GM20431 (cell line): Measurements from ENCODE around the gene PIGQ.

Source experiments
- in situ Hi-C: fragments of 300-500 bp; cut with MseI, MboI; formaldehyde crosslinking; loops from one replicate; pipeline ENCODE4 v1.15.0; 2020; ENCODE audit warnings: low sequenced_read_pairs; ENCODE audit not compliant: unreplicated experiment

PIGQ gene

DNA sequence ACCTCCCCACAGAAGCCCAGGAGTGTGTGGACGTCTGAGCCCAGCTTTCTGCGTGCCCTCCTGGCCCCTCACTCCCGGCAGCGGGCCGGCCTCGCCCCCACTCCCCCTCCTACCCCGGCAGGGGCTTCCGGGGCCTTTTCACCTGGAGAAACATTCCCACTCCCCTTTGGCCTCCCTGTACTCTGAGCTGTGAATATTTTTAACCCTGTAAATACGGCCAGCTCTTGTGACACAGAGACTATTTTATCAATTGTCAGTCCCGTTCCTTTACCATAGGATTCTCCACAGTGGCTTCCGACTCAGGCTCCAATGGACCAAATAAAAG is 15.5 kb upstream of the PIGQ start:
- in situ Hi-C loops: no loop called here

DNA sequence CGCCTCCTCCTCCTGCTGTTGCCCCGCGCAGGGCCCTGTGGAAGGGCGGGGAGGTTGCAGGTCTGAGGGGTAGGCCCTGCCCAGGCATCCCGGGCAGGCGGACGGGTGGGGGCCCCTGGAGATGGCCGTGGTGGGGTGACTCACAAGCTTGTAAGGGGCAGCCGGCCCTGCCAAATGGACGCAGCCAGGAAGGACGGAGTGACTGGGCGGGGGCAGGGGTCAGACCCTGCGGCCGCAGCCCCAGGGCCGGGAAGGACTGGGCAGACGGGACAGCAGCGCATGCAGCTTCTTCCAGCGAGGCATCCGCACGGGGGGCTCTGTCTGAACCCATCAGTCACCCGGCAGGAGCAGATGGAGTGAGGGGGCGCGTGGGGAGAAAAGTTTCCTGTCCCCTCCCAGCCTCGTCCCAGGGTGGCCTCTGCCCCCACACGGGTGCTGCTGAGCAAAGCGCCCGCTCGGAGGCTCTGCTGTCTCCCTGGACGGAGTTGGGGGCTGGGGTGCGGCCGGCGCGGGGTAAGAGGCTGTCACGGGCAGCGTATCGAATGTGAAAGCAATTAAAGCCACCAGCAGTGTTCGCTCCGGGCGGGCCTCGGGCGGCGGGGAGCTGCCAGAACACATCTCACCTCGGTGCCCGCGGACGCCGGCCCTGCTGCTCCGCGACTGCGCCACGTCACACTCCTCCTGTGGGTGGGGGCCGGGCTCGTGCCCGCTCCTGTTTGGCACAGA is 15.0 kb upstream of the PIGQ start:
- in situ Hi-C loops: no loop called here

DNA sequence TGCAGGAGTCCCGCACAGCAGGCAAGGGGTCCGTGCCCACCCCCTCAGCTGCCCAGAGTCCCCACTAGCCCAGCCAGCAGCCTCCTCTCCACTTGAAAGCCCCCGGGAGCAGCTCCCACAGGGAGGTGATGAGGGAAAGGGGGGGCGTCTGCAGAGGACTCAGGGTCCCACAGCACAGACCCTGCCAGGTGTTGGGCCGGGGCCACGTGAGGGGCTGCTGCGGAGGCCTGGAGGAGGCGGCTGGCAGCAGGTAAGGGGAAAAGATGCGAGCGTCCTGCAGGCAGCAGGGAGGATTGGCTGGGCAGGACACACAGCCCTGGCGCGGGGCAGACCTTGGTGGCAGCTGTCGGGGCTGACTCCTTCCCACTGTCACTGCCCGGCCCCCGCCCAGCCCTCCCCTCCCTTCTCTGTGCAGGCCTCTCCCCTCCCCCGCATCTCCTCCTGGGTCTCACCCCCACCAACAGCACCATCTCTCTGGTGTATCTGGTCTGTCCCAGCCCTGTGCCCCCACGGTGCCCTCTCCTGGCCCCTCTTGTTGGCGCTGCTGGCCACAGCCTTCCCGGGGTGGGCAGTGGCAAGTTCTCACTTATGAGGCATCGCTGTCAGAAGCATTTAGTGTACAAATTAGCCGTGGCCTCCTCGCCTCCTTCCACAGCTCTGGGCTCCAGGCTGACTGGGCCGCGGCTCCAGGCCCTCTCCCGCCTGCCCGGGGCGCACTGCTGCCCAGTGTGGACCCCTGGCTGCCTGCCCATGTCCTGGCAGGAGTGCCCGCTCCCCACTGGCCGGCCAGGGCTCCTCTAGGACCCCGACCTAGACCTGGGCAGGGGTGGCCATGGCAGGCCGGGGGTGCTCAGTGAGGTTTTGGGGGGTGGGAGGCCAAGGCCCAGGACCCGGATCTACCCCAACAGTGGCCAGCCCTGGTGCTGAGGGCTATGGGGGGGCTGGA is 14.0 kb upstream of the PIGQ start:
- in situ Hi-C loops: no loop called here

DNA sequence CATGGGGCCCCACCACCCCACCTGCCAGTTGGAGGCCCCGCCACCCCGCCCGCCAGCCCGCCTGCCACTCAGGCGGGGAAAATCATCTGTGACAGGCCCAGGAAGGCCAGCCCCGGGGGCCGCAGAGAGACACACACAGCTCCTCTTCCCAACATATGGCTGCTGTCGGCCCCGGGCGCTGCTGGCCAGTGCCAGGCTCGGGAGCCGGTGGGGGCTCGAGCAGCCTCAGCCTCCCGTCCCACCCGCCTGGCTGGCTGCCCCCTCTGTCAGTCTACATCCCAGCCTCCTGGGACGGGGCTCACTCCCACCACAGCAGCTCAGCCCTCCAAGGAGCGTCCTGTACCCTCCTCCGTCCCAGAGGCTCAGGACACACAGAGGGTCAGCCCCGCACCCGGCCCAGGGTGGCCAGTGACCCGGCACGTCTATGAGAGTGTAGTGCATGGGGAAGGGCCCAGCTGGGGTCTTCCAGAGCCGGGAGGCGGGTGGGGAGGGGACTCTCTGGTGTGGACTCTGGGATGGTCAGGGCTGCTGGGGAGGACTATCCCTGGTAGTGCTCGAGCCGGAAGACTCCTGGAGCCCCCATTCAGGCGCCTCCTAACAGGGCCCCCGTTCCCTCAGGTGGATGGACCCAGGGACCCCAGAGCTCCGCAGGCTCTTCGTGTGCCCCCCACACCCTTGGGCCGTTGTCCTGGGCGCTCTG is 13.1 kb upstream of the PIGQ start:
- in situ Hi-C loops: no loop called here

DNA sequence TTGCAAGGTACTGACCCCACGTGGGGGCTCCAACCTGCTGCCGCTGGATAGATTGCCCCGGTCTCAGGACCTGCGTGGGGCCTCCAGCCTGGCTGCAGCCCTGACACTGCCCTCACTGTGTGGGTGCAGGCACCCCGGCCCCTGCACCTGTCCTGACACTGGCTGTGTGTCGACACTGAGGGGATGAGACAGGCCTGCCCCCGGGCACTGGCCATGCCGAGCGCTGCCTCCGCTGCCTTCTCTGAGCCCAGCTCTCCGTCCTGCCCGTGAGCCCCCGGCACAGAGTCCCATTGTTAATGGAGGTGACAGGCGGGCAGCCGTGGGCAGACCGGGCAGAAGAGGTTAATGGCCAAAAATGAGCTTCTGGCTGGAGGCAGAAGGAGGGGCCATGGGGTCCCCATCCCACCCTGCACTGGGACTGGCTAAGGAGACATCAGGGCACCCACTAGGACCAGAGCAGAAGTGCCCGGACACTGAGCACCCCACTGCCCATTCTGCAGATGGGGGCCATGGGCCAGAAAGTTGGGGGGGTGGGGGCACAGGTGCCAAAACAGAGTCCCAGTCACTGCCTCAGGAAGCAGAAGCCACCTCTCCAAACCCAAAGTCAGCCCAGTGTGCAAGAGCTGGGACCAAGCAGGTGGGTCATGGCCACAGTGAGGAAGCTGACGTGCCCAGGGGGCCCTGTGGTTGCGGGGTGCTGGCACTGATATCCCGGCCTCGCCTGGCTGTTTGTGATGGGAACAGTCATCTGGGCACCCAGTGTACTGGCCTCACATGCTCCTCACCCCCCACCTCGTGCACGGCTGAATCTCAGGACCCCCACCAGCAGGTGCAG is 12.1 kb upstream of the PIGQ start:
- in situ Hi-C loops: no loop called here

DNA sequence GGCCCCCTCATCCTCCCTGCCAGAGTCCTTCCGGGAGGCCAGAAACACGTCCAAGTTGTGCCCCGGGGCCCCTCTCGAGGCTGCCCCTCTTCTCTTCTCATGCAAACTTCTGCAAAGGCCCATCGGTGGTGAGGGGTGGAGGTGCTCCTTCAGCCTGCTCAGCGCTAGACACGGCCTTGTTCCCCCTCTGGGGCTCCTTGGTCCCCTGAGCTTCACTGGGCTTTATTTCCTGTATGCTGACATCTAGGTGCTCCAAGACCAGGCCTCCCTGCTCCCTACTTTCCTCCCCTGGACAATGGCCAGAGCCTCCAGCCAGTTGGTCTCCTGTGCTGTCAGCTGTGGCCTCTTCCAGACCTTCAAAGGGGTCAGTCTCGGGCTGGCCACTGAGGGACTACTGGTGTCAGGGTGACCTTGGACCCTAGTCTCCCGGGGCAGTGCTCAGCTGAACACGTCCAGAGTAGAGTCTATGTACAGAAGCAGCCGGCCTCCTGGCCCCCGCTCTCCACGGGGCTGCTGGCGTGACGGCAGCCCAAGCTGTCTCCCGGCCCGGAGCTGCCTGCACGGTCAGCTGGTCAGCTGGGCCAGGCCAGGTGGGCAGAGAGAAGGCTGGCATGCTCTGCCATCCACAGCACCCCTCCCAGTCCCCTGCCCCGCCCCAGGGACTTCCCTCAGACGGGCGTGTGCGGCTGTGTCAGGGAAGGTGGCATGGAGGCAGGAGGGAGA is 11.3 kb upstream of the PIGQ start:
- in situ Hi-C loops: no loop called here

DNA sequence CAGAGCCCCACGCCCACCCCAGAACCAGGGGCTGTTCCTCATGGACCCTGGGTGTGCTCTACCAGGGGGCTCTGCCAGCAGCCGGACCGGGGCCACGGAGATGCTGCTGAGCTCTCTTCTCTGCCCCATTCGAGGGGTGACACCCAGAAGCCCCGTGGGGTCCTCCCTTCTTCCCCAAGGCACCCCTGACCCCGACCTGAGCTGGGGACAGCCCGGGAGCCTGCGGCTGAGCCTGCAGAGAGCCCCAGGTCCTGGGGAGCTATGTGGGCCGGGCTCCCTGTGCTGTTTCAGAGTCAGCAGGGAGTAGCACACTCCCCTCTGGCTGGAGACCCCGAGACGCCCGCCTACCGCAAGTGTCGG is 10.8 kb upstream of the PIGQ start:
- in situ Hi-C loops: no loop called here

DNA sequence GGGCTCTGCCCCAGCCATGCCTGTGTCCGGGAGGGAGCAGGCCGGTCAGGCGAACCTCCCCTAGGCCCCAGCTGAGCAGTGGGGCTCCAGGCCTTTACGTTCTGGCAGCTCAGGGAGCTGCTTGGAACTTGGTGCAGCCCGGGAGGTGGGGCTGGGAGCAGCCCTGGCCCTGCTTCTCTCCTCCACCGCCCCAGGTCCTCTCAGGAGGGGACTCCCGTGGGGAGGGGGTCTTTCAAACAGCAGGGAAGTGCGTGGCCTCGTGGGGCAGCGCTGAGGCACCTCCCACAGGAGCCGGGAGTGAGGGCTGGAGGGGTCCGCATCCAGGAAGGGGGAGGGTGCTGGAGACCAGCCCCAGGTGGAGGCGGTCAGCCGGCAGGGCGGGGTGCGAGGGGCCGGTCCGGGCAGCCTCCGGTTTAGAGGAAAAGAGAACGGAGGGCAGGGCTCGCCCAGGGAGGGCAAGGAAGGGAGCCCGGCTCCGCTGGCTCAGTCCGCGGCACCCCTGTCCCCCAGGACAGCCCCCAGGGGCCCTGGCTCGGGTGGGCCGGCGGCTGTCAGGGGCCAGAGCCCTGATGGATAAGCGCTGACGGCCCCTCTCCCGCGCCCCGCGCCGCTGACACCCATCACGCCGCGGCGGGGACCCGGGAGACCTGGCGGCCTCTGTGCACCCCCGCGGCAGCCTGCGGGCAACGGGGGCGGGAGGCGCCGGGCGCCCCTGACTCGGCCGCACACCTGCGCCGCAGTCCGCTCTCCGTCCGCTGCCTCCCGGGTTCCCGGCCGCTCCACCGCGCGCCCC is 10.2 kb upstream of the PIGQ start:
- in situ Hi-C loops: no loop called here

DNA sequence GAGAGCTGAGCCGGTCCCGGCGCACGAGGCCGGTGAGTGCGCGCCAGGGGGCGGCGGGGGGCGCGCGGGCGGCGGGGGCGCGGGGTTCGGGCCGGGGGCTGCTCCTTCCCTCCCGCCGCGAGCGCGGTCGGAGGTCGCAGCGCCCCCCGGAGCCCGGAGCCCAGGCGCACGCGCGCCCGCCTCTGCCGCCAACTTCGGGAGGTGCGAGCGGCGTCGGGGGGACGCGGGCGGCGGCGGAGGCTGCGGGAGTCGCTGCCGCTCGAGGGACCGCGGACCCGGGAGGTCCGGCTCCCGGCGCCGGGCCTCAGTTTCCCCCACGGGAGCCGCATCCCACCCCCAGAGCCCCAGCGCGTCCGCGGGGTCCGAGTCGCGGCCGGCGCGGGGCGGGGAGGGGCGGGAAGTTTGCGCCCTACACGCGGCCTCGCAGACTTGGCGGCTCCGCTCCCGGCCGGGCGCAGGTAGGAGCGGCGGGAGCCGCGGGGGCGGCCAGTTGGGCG is 9.5 kb upstream of the PIGQ start, which contains the start of gene PRR35:
TSS of gene PRR35 (plus strand) at position 191 of the 497 bp plus-strand sequence. CDS start 2,901 bp downstream, outside the sequence.
- in situ Hi-C loops: no loop called here

DNA sequence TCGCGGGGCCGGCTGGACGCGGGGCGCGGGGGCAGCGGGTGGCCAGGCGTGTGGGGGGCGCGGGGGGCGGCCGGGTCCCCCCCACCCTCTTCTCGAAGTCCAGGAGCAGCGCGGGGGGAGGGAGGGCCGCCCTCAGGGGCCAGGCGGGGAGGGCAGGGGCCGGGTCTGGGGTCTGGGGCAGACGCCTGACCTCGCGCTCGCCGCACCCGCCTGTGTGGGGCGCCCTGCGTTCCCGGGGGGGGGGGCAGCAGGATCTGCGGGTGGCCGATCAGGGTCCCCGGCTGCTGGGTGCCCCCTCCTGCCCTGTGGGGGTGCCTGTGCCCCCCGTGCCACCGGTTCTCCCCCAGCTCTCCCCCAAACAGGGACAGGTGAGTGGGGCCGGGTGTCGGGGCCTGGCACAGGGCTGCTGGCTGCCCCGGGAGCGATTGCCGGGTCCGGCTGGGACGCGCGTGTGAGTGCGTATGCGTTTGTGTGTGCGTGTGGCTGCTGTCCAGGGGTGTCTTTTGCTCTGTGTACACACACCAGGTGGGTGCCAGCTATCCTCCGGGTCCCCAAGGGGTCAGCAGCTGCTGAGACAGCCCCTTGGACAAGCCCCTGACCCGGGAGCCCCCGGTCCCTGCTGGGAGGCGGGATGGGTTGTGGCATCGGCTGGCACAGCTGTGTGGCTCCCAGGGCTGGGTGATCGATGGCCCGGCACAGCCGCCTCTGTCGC is 8.9 kb upstream of the PIGQ start:
- in situ Hi-C loops: no loop called here

DNA sequence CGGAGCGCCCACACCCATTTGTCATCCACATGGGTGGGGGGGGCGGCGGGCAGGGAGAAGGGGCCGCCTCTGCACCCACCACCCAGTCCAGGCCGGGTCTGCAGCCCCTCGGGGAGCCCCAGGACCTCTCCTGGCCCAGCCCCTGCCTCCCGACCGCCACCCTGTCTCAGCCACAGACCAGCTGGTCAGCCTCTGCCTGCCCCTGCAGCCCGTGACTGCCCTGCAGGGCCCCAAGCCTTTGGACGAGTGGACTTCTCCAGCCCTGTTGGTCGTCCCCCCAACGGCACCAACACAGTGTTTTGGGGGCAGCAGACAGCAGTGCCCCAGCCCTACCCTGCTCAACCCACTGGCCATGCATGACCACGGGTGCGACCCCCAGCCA is 8.4 kb upstream of the PIGQ start:
- in situ Hi-C loops: no loop called here

DNA sequence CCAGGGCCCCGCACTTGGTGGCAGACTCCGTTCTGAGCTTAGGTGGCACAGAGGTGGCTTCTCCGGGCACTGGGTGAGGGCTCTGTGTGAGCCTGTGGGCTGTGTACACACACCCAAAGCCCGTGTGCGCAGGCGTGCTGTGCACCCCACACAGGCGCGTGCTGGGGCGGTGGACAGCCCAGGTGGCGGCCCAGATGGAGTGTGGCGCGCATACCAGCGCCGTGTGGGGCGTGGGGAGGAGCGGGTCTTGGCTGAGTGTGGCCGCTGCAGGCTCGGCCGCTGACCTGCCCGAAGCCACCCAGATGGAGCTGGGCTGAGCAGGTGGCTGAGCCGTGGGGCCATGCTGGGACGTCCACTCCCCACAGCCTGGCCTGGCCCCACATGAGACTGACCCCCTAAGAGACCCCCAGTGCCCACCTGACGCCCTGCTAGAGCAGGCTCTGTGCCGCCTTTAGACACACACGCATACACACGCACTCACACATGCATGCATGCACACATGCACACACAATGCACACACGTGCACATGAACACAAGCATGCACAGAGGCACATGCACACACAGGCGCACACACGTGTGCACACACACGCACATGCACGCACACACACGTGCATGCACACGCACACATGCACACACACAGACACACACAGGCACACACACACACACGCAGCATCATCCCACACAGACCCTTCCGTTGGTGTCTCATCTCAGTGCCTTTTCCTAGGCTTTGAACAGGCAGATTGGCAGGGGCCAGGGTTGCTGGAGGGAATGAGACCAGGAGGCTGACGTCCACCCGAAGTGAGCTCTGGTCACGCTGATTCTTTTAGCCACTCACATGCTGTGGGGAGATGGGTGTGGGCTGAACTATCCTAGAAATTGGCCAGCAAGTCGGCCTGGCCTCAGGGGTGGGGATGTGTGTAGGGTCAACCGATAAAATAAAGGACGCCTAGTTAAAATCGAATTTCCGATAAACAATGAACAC is 7.5 kb upstream of the PIGQ start:
- in situ Hi-C loops: no loop called here

DNA sequence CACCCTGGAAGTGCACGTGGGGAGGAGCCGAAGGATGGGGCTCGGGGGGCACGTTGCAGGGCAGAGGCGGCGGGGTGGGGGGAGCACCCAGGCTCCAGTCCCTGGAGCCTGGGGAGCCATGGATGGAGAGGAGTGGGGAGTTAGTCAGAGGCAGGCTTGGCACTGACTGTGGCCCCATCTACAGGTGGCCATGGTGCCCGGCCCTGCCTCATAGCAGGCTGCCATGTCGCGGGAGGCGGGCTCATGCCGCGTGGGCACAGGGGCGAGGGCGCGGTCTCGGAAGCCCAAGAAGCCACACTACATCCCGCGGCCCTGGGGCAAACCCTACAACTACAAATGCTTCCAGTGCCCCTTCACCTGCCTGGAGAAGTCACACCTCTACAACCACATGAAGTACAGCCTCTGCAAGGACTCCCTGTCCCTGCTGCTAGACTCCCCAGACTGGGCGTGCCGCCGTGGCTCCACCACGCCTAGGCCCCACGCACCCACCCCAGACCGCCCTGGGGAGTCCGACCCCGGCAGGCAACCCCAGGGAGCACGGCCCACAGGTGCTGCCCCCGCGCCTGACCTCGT is 6.6 kb upstream of the PIGQ start:
- in situ Hi-C loops: no loop called here

DNA sequence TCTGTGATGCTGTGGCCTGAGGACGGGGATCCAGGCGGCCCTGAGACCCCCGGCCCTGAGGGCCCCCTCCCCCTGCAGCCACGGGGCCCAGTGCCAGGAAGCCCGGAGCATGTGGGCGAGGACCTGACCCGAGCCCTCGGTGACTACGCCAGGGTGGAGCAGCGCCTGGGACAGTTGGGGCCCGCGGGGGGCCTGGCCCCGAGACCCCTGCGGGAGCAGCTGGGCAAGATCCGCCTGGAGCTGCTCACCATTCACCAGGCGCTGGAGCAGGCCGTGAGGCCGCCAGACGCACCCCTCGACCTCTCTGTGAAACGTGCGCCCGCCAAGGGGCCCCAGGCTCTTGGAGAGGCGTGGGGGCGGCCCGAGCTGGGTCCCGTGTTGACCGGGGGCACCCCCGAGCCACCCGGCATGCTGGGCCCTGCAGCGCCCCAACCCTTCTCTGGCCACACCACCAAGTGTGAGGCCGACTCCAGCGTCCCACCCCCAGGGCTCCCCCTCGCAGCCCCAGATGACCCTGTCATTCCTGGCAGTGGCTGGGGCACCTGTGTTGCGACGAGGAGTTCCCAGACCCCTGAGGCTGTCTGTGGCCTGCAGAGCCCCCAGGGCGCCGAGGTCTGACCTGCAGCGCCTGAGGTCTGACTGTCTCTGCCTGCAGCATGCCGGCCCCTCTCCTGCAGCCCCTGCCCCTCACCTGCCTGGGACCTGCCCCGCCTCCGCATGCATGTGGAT is 4.9 kb upstream of the PIGQ start:
- in situ Hi-C loops: no loop called here

DNA sequence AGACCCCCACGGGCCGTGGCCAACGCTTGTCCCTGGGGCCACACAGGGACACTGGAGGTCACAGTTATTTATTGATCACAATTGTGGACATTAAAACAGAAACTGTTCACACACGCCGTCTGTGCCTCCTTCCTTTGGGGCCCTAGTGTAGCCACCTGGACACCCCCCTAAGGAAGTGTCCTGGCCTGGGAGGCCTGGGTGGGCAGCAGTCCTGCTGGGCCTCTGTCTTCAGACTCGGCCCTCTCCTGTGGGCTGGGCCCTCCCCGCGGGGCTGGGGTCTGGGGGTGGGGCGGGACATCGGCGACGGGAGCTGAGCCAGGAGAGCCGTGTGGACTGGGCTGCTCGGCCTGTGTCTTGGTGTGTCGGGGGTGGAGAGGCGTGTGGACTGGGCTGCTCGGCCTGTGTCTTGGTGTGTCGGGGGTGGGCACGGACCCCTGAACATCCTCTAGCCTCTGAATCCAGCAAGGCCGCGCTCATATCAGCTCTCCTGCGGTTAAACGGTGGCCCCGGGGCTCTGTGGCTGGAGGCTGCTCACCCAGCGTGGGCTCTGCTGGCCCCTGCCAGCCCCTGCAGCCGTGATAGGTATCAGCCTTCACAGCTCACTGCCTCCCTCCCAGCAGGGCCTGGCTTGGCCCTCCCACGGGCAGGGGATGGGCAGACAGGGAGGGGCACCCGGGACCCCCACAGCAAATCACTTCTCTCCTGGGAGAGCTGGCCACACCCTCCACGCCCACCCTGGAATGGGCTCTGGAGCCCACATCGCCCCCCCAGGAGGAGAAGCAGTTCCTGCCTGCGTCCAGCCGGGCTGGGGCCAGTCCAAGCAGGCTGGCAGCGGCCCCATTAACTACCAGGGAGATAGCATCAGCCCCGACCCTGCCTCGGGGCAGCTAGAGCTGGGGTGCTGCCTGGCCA is 4.1 kb upstream of the PIGQ start:
- in situ Hi-C loops: no loop called here
